ENCODE measurements around the gene SART3.
"Not testable (repeated sequence)": the region's sequence is repeated elsewhere in the genome, so short reads cannot be mapped to it uniquely, and the experiment has no call there.

SART3 gene

DNA sequence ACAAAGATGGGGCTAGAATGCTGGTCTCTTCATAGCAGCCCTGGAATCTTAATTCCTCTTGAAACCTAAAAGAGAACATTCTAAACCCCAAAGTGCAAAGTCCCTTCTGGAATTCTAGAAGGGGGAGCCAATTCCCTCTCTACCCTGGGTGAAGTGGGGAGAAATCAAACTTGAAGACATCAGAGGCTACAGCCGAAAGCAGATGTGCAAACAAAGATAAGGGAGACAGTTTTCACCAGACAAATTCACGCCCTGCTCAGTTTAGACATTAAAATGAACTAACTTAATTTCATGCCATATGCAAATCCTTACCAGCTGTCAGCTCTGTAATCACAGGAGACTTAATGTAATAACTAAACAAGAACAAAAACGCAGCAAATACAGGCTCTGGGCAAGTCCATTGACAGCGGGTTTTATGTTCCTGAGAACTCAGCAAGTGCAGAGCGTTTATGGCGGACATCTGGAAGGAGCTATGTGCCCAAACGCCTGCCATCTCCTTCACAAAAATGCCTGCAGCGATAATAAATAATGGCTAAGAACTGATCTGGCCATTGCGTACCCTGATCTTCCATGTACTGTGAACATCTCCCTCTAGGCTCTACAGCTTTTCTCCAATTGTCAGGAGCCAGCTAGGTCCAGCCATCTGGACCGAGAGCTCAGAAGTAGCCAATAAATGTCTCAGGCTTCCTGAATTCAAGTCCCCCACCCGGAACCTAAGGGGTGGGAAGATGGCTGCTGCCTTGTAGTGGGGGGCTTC, 65.0 kb downstream of the SART3 start:
- no peak overlapping the region for H3K18ac ChIP-seq (ENCODE audit: low read depth in 1 of 2, low read length in 2 of 2)
- no peak overlapping the region for H3K4me2 ChIP-seq (ENCODE audit: low read length, poor library complexity, severe bottlenecking)
- no peaks in the 10 kb centered on the region for H3K79me1 ChIP-seq (replicated peaks; ENCODE audit: low read length, poor library complexity, severe bottlenecking)
- no peak overlapping the region for H4K8ac ChIP-seq (ENCODE audit: low read length)
- no peak overlapping the region for H3K4me3 ChIP-seq (ENCODE audit: insufficient read depth in 1 of 2, low read depth in 1 of 2, low read length in 2 of 2)
- H2BK120ac ChIP-seq (ENCODE audit: low read depth, low read length) = no peak overlapping the region
- no peak overlapping the region for H3K4ac ChIP-seq (ENCODE audit: low read depth in 1 of 2, low read length in 2 of 2)
- H3K14ac ChIP-seq (ENCODE audit: low read length in 2 of 2) = no peak overlapping the region
- H2BK5ac ChIP-seq (ENCODE audit: low read depth, low read length, poor library complexity, severe bottlenecking) = no peak overlapping the region
- H3K4me1 ChIP-seq (ENCODE audit: control insufficient read depth, insufficient read depth, low read depth, low read length) = no peaks in the 10 kb centered on the region
- H2AFZ ChIP-seq (ENCODE audit: low read depth, low read length) = no peak overlapping the region
- H2BK12ac ChIP-seq (ENCODE audit: low read length in 2 of 2) = no peak overlapping the region
- WGBS = 74% methylated on average over 11 of the region's 11 CpGs
- peaks cover 35 to 53% of the 10 kb centered on the region in 2 experiments for H3K27me3 ChIP-seq (ENCODE audit: control insufficient read depth in 1 of 2, insufficient read depth in 1 of 2, low read length in 2 of 2)
- DNase-seq = no peak
- no peak overlapping the region for H3K23ac ChIP-seq (ENCODE audit: low read length in 2 of 2)
- no peak overlapping the region for H2AK5ac ChIP-seq (ENCODE audit: low read length, severe bottlenecking)
- H3K9ac ChIP-seq (ENCODE audit: low read length) = no peak overlapping the region
- no peak overlapping the region for H3K27ac ChIP-seq (ENCODE audit: low read length, poor library complexity, severe bottlenecking)
- H2BK15ac ChIP-seq (ENCODE audit: low read depth, poor library complexity, severe bottlenecking) = no peak overlapping the region
- H4K91ac ChIP-seq (ENCODE audit: low read length) = no peak overlapping the region
- H3K36me3 ChIP-seq (ENCODE audit: control insufficient read depth in 1 of 2, insufficient read depth in 2 of 2, low read depth in 1 of 2, low read length in 2 of 2) = no peaks in the 10 kb centered on the region
- H3K9me3 ChIP-seq (ENCODE audit: control insufficient read depth, low read length) = no peaks in the 10 kb centered on the region

DNA sequence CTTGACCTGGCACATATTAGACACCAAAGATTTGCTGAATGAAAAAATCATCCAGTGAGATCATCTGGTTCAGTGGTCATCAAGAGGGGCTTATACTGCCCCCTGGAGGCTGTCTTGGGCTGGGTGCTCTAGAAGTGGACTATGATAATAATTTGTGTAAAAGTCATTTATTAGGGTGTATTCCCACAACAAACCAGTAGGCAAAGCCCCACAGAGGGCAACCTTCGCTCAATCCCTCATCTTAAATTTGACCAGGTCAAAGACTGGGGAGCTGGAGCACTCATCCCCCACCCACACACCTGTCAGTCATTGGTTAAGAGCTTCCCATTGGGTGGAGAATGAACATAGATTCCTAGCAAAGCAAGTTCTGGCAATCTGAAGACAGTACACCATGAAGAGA, 65.9 kb downstream of the SART3 start:
- Histone ChIP-seq H3K14ac (ENCODE audit: low read length in 2 of 2) (no peak overlapping the region), H4K8ac (ENCODE audit: low read length) (no peak overlapping the region), H3K23ac (ENCODE audit: low read length in 2 of 2) (no peak overlapping the region), H3K9me3 (ENCODE audit: control insufficient read depth, low read length) (no peaks in the 10 kb centered on the region), H3K4me1 (ENCODE audit: control insufficient read depth, insufficient read depth, low read depth, low read length) (no peaks in the 10 kb centered on the region), H3K4ac (ENCODE audit: low read depth in 1 of 2, low read length in 2 of 2) (no peak overlapping the region), H3K4me2 (ENCODE audit: low read length, poor library complexity, severe bottlenecking) (no peak overlapping the region), H3K36me3 (ENCODE audit: control insufficient read depth in 1 of 2, insufficient read depth in 2 of 2, low read depth in 1 of 2, low read length in 2 of 2) (no peaks in the 10 kb centered on the region), H3K9ac (ENCODE audit: low read length) (no peak overlapping the region), H3K4me3 (ENCODE audit: insufficient read depth in 1 of 2, low read depth in 1 of 2, low read length in 2 of 2) (no peak overlapping the region), H2AFZ (ENCODE audit: low read depth, low read length) (no peak overlapping the region), H4K91ac (ENCODE audit: low read length) (no peak overlapping the region), H3K79me1 (replicated peaks; ENCODE audit: low read length, poor library complexity, severe bottlenecking) (no peaks in the 10 kb centered on the region), H2BK12ac (ENCODE audit: low read length in 2 of 2) (no peak overlapping the region), H2AK5ac (ENCODE audit: low read length, severe bottlenecking) (no peak overlapping the region), H3K18ac (ENCODE audit: low read depth in 1 of 2, low read length in 2 of 2) (no peak overlapping the region), H2BK15ac (ENCODE audit: low read depth, poor library complexity, severe bottlenecking) (no peak overlapping the region), H3K27ac (ENCODE audit: low read length, poor library complexity, severe bottlenecking) (no peak overlapping the region), H2BK120ac (ENCODE audit: low read depth, low read length) (no peak overlapping the region), H3K27me3 (ENCODE audit: control insufficient read depth in 1 of 2, insufficient read depth in 1 of 2, low read length in 2 of 2) (peaks cover 35 to 53% of the 10 kb centered on the region in 2 experiments), H2BK5ac (ENCODE audit: low read depth, low read length, poor library complexity, severe bottlenecking) (no peak overlapping the region)
- DNase-seq = peak; percentile 21
- WGBS = no CpG with 5 or more reads among the region's 1 CpG

DNA sequence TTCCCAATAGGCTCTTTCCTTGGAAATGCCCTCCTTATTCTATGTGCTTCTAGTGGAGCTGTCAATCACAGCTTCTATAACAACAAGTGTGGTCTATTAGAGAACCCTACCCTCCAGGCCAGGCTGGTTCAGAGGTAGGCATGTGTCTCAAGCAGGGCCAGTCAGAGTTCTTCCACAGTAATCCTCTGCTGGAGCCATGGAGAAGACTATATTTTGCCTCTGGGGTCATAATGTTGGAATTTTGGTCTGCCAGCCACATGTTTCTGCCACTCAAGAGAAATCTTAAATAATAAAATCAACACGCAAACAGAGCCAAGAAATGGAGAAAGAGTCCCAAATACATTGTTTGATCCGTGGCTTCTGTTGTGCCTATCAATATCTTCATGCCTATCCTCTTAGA, 69.7 kb downstream of the SART3 start:
- WGBS = 46% methylated on average over 2 of the region's 2 CpGs
- no peak overlapping the region for H3K4me2 ChIP-seq (ENCODE audit: low read length, poor library complexity, severe bottlenecking)
- H3K9me3 ChIP-seq (ENCODE audit: control insufficient read depth, low read length) = peaks cover 5% of the 10 kb centered on the region

DNA sequence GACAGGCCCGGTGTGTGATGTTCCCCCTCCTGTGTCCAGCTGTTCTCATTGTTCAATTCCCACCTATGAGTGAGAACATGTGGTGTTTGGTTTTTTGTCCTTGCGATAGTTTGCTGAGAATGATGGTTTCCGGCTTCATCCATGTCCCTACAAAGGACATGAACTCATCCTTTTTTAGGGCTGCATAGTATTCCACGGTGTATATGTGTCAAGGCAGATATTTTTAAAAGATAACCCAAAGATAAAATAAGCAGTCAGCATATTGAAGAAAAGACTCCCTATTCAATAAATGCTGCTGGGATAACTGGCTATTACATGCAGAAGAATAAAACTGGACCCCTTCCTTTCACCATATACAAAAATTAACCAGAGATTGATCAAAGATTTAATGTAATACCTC, 73.9 kb downstream of the SART3 start:
- H2AK5ac ChIP-seq (ENCODE audit: low read length, severe bottlenecking); H3K9ac ChIP-seq (ENCODE audit: low read length); H3K4ac ChIP-seq (ENCODE audit: low read depth in 1 of 2, low read length in 2 of 2); H3K9me3 ChIP-seq (ENCODE audit: control insufficient read depth, low read length); H3K27ac ChIP-seq (ENCODE audit: low read length, poor library complexity, severe bottlenecking); H3K4me2 ChIP-seq (ENCODE audit: low read length, poor library complexity, severe bottlenecking); H4K8ac ChIP-seq (ENCODE audit: low read length); H2BK120ac ChIP-seq (ENCODE audit: low read depth, low read length); H3K36me3 ChIP-seq (ENCODE audit: control insufficient read depth in 1 of 2, insufficient read depth in 2 of 2, low read depth in 1 of 2, low read length in 2 of 2); H3K23ac ChIP-seq (ENCODE audit: low read length in 2 of 2); H3K14ac ChIP-seq (ENCODE audit: low read length in 2 of 2); H3K27me3 ChIP-seq (ENCODE audit: control insufficient read depth in 1 of 2, insufficient read depth in 1 of 2, low read length in 2 of 2); H2BK15ac ChIP-seq (ENCODE audit: low read depth, poor library complexity, severe bottlenecking); DNase-seq; H2AFZ ChIP-seq (ENCODE audit: low read depth, low read length); H3K18ac ChIP-seq (ENCODE audit: low read depth in 1 of 2, low read length in 2 of 2); H2BK5ac ChIP-seq (ENCODE audit: low read depth, low read length, poor library complexity, severe bottlenecking); H3K79me1 ChIP-seq (replicated peaks; ENCODE audit: low read length, poor library complexity, severe bottlenecking); H2BK12ac ChIP-seq (ENCODE audit: low read length in 2 of 2); H3K4me3 ChIP-seq (ENCODE audit: insufficient read depth in 1 of 2, low read depth in 1 of 2, low read length in 2 of 2); H3K4me1 ChIP-seq (ENCODE audit: control insufficient read depth, insufficient read depth, low read depth, low read length); H4K91ac ChIP-seq (ENCODE audit: low read length): not testable (repeated sequence)
- WGBS = no CpG with 5 or more reads among the region's 4 CpGs

More for the DNA sequence above, 69.7 kb downstream of the SART3 start:
- Histone ChIP-seq H3K4me1 (ENCODE audit: control insufficient read depth, insufficient read depth, low read depth, low read length) (no peaks in the 10 kb centered on the region), H3K4me3 (ENCODE audit: insufficient read depth in 1 of 2, low read depth in 1 of 2, low read length in 2 of 2) (no peak overlapping the region), H3K23ac (ENCODE audit: low read length in 2 of 2) (no peak overlapping the region), H3K4ac (ENCODE audit: low read depth in 1 of 2, low read length in 2 of 2) (no peak overlapping the region), H2BK15ac (ENCODE audit: low read depth, poor library complexity, severe bottlenecking) (no peak overlapping the region), H3K18ac (ENCODE audit: low read depth in 1 of 2, low read length in 2 of 2) (no peak overlapping the region), H4K8ac (ENCODE audit: low read length) (no peak overlapping the region), H2BK5ac (ENCODE audit: low read depth, low read length, poor library complexity, severe bottlenecking) (no peak overlapping the region), H3K14ac (ENCODE audit: low read length in 2 of 2) (no peak overlapping the region), H2BK12ac (ENCODE audit: low read length in 2 of 2) (no peak overlapping the region), H2BK120ac (ENCODE audit: low read depth, low read length) (no peak overlapping the region), H3K9ac (ENCODE audit: low read length) (no peak overlapping the region), H3K27me3 (ENCODE audit: control insufficient read depth in 1 of 2, insufficient read depth in 1 of 2, low read length in 2 of 2) (peaks cover 31 to 32% of the 10 kb centered on the region in 2 experiments), H3K36me3 (ENCODE audit: control insufficient read depth in 1 of 2, insufficient read depth in 2 of 2, low read depth in 1 of 2, low read length in 2 of 2) (no peaks in the 10 kb centered on the region), H2AK5ac (ENCODE audit: low read length, severe bottlenecking) (no peak overlapping the region), H3K79me1 (replicated peaks; ENCODE audit: low read length, poor library complexity, severe bottlenecking) (no peaks in the 10 kb centered on the region), H3K27ac (ENCODE audit: low read length, poor library complexity, severe bottlenecking) (no peak overlapping the region), H4K91ac (ENCODE audit: low read length) (no peak overlapping the region), H2AFZ (ENCODE audit: low read depth, low read length) (no peak overlapping the region)
- no peak for DNase-seq
